HepG2 (cell line): ENCODE results near the gene PSIP1. TPM values are rescaled to one million over a fixed set of nuclear protein-coding genes. Genes with fewer than 3 reads are reported as not detected.

ENCODE experiments used
- ATAC-seq: fragments of 200-7000 bp; cut with Tn5 transposase; 3 replicates; pipeline ENCODE4 v1.9.1; 2020; ENCODE audit warnings: mild to moderate bottlenecking, moderate library complexity
- BruUV-seq: library from RNA; stranded (reverse); fragments of 400-500 nt; replicated peaks from 2 replicates; lab custom pipeline; 2021; lab: Mats Ljungman, UMichigan
- CTCF ChIA-PET: fragments of 300-600 bp; formaldehyde crosslinking; extraction: SDS; loops from one replicate; lab custom pipeline; 2021; ENCODE audit warnings: low total read pairs, inconsistent platforms, low intra/inter-chr PET ratio; lab: Yijun Ruan, JAX
- POLR2A ChIA-PET: fragments of 350-600 bp; sonication (Branson Sonifier 250); formaldehyde crosslinking; loops from one replicate; lab custom pipeline; 2020; ENCODE audit warnings: antibody characterized with exemption, inconsistent platforms; lab: Yijun Ruan, JAX
- DNase-seq: peaks from one replicate; pipeline ENCODE4 v3.0.0-alpha.2; 2015; ENCODE audit warnings: low spot score
- FAIRE-seq: peaks from 3 replicates; lab custom pipeline; 2011; peaks lifted over from hg19 to GRCh38; lab: Jason Lieb, UNC
- H2AFZ ChIP-seq: one replicate; pipeline ENCODE4 v1.6.1; 2011; ENCODE audit warnings: low read length, inconsistent platforms
- H3K27ac ChIP-seq: fragments of 300-600 bp; 3 replicates; pipeline ENCODE4 v1.8.0; 2011; ENCODE audit warnings: mixed run types, mild to moderate bottlenecking, mixed read lengths, low read length, inconsistent platforms; ENCODE audit not compliant: insufficient read depth; ENCODE audit errors: extremely low read length
- H3K27me3 ChIP-seq, 2 experiments: fragments of 200-600 bp in 1 of 2; 2 replicates in 1 of 2; 3 replicates in 1 of 2; pipeline versions ENCODE4 v1.6.0 to v1.8.0; 2011; ENCODE audit warnings: low read length in 2 of 2, mild to moderate bottlenecking in 2 of 2, moderate library complexity in 2 of 2, inconsistent platforms in 1 of 2; ENCODE audit not compliant: insufficient read depth in 2 of 2, control insufficient read depth in 1 of 2
- H3K36me3 ChIP-seq, 2 experiments: fragments of 200-600 bp in 1 of 2; replicated peaks in 1 of 2; 2 replicates in 1 of 2; 3 replicates in 1 of 2; pipeline versions ENCODE4 v1.5.1 to v1.8.0; 2011; ENCODE audit warnings: low read length in 2 of 2, inconsistent platforms in 1 of 2; ENCODE audit not compliant: insufficient read depth in 2 of 2, control insufficient read depth in 1 of 2
- H3K4me1 ChIP-seq: 2 replicates; pipeline ENCODE4 v1.5.1; 2012; ENCODE audit warnings: low read length, inconsistent platforms; ENCODE audit not compliant: insufficient read depth
- H3K4me2 ChIP-seq: 2 replicates; pipeline ENCODE4 v1.6.0; 2011; ENCODE audit warnings: low read depth, low read length, inconsistent platforms
- H3K4me3 ChIP-seq, 3 experiments: fragments of 200-600 bp in 1 of 3; sonication (generic), shearing (Covaris generic) in 1 of 3; replicated peaks in 1 of 3; 2 replicates each; pipeline ENCODE4 v1.5.1; 2011 to 2016; ENCODE audit warnings: low read length in 3 of 3, inconsistent platforms in 2 of 3, low read depth in 2 of 3, mild to moderate bottlenecking in 2 of 3, control low read depth in 1 of 3, mixed read lengths in 1 of 3; ENCODE audit not compliant: insufficient read depth in 1 of 3
- H3K79me2 ChIP-seq: one replicate; pipeline ENCODE4 v1.6.1; 2011; ENCODE audit warnings: low read length, inconsistent platforms; ENCODE audit not compliant: insufficient read depth
- H3K9ac ChIP-seq: 2 replicates; pipeline ENCODE4 v1.6.0; 2011; ENCODE audit warnings: mild to moderate bottlenecking, low read depth, low read length, inconsistent platforms; ENCODE audit not compliant: insufficient read depth
- H3K9me3 ChIP-seq: 2 replicates; pipeline ENCODE4 v1.5.1; 2012; ENCODE audit warnings: mild to moderate bottlenecking, low read length
- H4K20me1 ChIP-seq: 2 replicates; pipeline ENCODE4 v1.6.0; 2011; ENCODE audit warnings: inconsistent platforms, mild to moderate bottlenecking, low read length, moderate library complexity; ENCODE audit not compliant: insufficient read depth
- ATF3 ChIP-seq: sonication (generic); formaldehyde crosslinking; IDR thresholded peaks from 2 replicates; pipeline ENCODE4 v1.4.0; 2020; ENCODE audit warnings: missing genetic modification reagents
- ATM ChIP-seq: fragments of 450-650 bp; IDR thresholded peaks from 2 replicates; pipeline ENCODE4 v1.7.1; 2017; ENCODE audit warnings: mild to moderate bottlenecking, borderline replicate concordance
- CBFB ChIP-seq: sonication (generic); formaldehyde crosslinking; IDR thresholded peaks from 2 replicates; pipeline ENCODE4 v1.4.0; 2020; ENCODE audit warnings: missing genetic modification reagents
- CSRNP2 ChIP-seq: sonication (generic); formaldehyde crosslinking; conservative IDR thresholded peaks from 2 replicates; pipeline ENCODE4 v1.8.0; 2022; ENCODE audit warnings: low read depth, missing genetic modification reagents
- FOSL2 ChIP-seq: sonication (generic); formaldehyde crosslinking; IDR thresholded peaks from 2 replicates; pipeline ENCODE4 v1.4.0; 2020; ENCODE audit warnings: missing genetic modification reagents
- HOXA5 ChIP-seq: sonication (generic); formaldehyde crosslinking; IDR thresholded peaks from 2 replicates; pipeline ENCODE4 v1.4.0; 2020; ENCODE audit warnings: missing genetic modification reagents
- NONO ChIP-seq, 2 experiments: fragments of 450-650 bp in 1 of 2; sonication (generic) in 1 of 2; formaldehyde crosslinking in 1 of 2; IDR thresholded peaks in 1 of 2; conservative IDR thresholded peaks in 1 of 2; 2 replicates each; pipeline versions ENCODE4 v1.6.1 to v1.8.0; 2017 to 2022; ENCODE audit warnings: mild to moderate bottlenecking in 1 of 2, missing genetic modification reagents in 1 of 2, moderate library complexity in 1 of 2
- PREB ChIP-seq: sonication (generic); formaldehyde crosslinking; IDR thresholded peaks from 2 replicates; pipeline ENCODE4 v1.4.0; 2020; ENCODE audit warnings: missing genetic modification reagents
- PTBP1 ChIP-seq: fragments of 200-400 bp; formaldehyde crosslinking; IDR thresholded peaks from 2 replicates; pipeline ENCODE4 v1.6.1; 2018; ENCODE audit warnings: low read length, low read depth; ENCODE audit not compliant: poor library complexity, severe bottlenecking
- SP140L ChIP-seq: sonication (generic); formaldehyde crosslinking; IDR thresholded peaks from 2 replicates; pipeline ENCODE4 v1.4.0; 2020; ENCODE audit warnings: missing genetic modification reagents, borderline replicate concordance
- SPEN ChIP-seq: sonication (generic); formaldehyde crosslinking; IDR thresholded peaks from 2 replicates; pipeline ENCODE4 v1.5.1; 2020; ENCODE audit warnings: low read depth, mild to moderate bottlenecking, missing genetic modification reagents
- TIGD3 ChIP-seq: sonication (generic); formaldehyde crosslinking; IDR thresholded peaks from 2 replicates; pipeline ENCODE4 v1.5.1; 2020; ENCODE audit warnings: mild to moderate bottlenecking, missing genetic modification reagents, borderline replicate concordance
- YEATS2 ChIP-seq: sonication (generic); formaldehyde crosslinking; IDR thresholded peaks from 2 replicates; pipeline ENCODE4 v1.4.0; 2020; ENCODE audit warnings: missing genetic modification reagents, borderline replicate concordance
- ZIK1 ChIP-seq: sonication (generic); formaldehyde crosslinking; IDR thresholded peaks from 2 replicates; pipeline ENCODE4 v1.5.0; 2020; ENCODE audit warnings: mild to moderate bottlenecking, low read depth, missing genetic modification reagents, borderline replicate concordance
- ZNF20 ChIP-seq: sonication (generic); formaldehyde crosslinking; IDR thresholded peaks from 2 replicates; pipeline ENCODE4 v1.4.0; 2020; ENCODE audit warnings: mild to moderate bottlenecking, moderate library complexity, missing genetic modification reagents
- ZNF232 ChIP-seq: sonication (generic); formaldehyde crosslinking; IDR thresholded peaks from 2 replicates; pipeline ENCODE4 v1.4.0; 2020; ENCODE audit warnings: missing genetic modification reagents, borderline replicate concordance
- ZNF451 ChIP-seq: sonication (generic); formaldehyde crosslinking; IDR thresholded peaks from 2 replicates; pipeline ENCODE4 v1.5.0; 2020; ENCODE audit warnings: mild to moderate bottlenecking, missing genetic modification reagents
- ZNF878 ChIP-seq: sonication (generic); formaldehyde crosslinking; IDR thresholded peaks from 2 replicates; pipeline ENCODE4 v1.8.1; 2023; ENCODE audit warnings: mild to moderate bottlenecking, missing genetic modification reagents, moderate library complexity
- WGBS: methylation state at CpG from one replicate; pipeline ENCODE4 v1.1.6; 2017; ENCODE audit warnings: low lambda C conversion rate; 5-methylcytosine and 5-hydroxymethylcytosine counted together
- in situ Hi-C: cut with HindIII; loops from 2 replicates; pipeline ENCODE4 v1.10.0; 2017; ENCODE audit warnings: low pct_unique_long_range_greater_than_20kb; ENCODE audit not compliant: extremely low pct_ligation_motif_present
- intact Hi-C: fragments of 100-400 bp; cut with micrococcal nuclease; formaldehyde crosslinking; loops from one replicate; pipeline ENCODE4 v1.10.0; 2022; ENCODE audit not compliant: unreplicated experiment
- polyA plus RNA-seq, 8 experiments: library from polyadenylated mRNA; depleted of rRNA in 3 of 8; stranded (reverse) in 7 of 8; unstranded in 1 of 8; fragments of >200 nt; fragmentation: Illumina TruSeq in 4 of 8; extraction: Trizol in 4 of 8; gene quantifications; 2 replicates each; pipeline versions ENCODE4 v1.2.1 to v1.2.3, GENCODE V29; 2011 to 2016; ENCODE audit warnings: low read depth in 4 of 8, missing spikeins in 1 of 8, mixed read lengths in 1 of 8; ENCODE audit not compliant: insufficient read depth in 1 of 8
- total RNA-seq, 5 experiments: library from RNA; depleted of rRNA; stranded (reverse); fragments of >200 nt; fragmentation: Illumina TruSeq; extraction: Trizol; gene quantifications; 2 replicates each; pipeline ENCODE4 v1.2.3, GENCODE V29; 2016; ENCODE audit warnings: low read depth in 1 of 5

PSIP1 gene
- total and polyA plus RNA-seq, 2 of the 13 experiments (the other 11 are each of a cell fraction or from before 2014, with no cell fraction given), result 12.6 to 46.4 TPM

- in situ Hi-C loops, result no loop called here
- Histone ChIP-seq H3K9ac (no peak overlapping the region), H3K36me3 (peaks cover 13 to 71% of the 10 kb centered on the region in 2 experiments)
- TF ChIP-seq ZIK1 (CRISPR knock-in tag), result no peak
- no peak for TF ChIP-seq CBFB
- no peak for TF ChIP-seq ZNF451 (CRISPR knock-in tag)
- no peak for TF ChIP-seq ATF3 (CRISPR knock-in tag)
- TF ChIP-seq PTBP1, result no peak
- TF ChIP-seq ZNF878, result no peak
- no peak for TF ChIP-seq FOSL2
- no peak for TF ChIP-seq SPEN (CRISPR knock-in tag)
- TF ChIP-seq HOXA5 (CRISPR knock-in tag), result no peak
- no peak for TF ChIP-seq ZNF20 (CRISPR knock-in tag)
- no peak for TF ChIP-seq TIGD3 (CRISPR knock-in tag)
- TF ChIP-seq YEATS2 (CRISPR knock-in tag), result no peak
- TF ChIP-seq ATM, result no peak
- TF ChIP-seq PREB (CRISPR knock-in tag), result no peak
- no peak for TF ChIP-seq ZNF232 (CRISPR knock-in tag)
- no peak for TF ChIP-seq NONO (IDR thresholded peaks at IDR 0.05)
- no peak for TF ChIP-seq NONO (CRISPR knock-in tag; conservative IDR thresholded peaks at IDR 0.05)
- TF ChIP-seq SP140L (CRISPR knock-in tag), result no peak
- TF ChIP-seq CSRNP2 (CRISPR knock-in tag), result no peak
- TF ChIP-seq, all 625 proteins: peak for 0
- 100% methylated on average over 8 of the region's 8 CpGs for WGBS
- no peaks in the 10 kb centered on the region for H3K27me3 ChIP-seq
- BruUV-seq, result no TSS peak
- H3K9me3 ChIP-seq, result no peaks in the 10 kb centered on the region
- no peak overlapping the region for H3K4me3 ChIP-seq
- no peaks in the 10 kb centered on the region for H3K79me2 ChIP-seq
- FAIRE-seq (no peak), ATAC-seq (no peak), DNase-seq (no peak)
- no peak overlapping the region for H2AFZ ChIP-seq
- POLR2A ChIA-PET, result interaction anchor here (0.6 kb wide), 1 partner anchor 9 kb away, joined by 4 read pairs; no protein-coding TSS in a partner anchor
- intact Hi-C loops, result no loop called here
- CTCF ChIA-PET, result no interaction called here
- no peak overlapping the region for H3K4me2 ChIP-seq
- no peaks in the 10 kb centered on the region for H3K4me1 ChIP-seq
- no peak overlapping the region for H3K27ac ChIP-seq
- no peaks in the 10 kb centered on the region for H4K20me1 ChIP-seq
Observed at GRCh38 chr9:15461056-15461455, 49.7 kb downstream of the PSIP1 start.
